Measurements from ENCODE around the gene CDCP2.
A peak's percentile ranks its signal among the peaks of the same experiment; 100 is the strongest.

Gene CDCP2

GRCh38 chr1:54152696-54153095 lies at the start of gene CDCP2:
CDCP2 (minus strand) TSS chr1:54153000; CDS start chr1:54152922, 78 bp downstream.
- Histone ChIP-seq H4K20me1 (no peaks in the 10 kb centered on the region), H3K36me3 (no peaks in the 10 kb centered on the region), H3K4me3 (no peak within 1 kb of the TSS), H3K27me3 (no peaks in the 10 kb centered on the region), H3K9ac (no peak within 1 kb of the TSS), H3K4me2 (no peak within 1 kb of the TSS), H3K9me3 (no peaks in the 10 kb centered on the region), H3K4me1 (peaks cover 7% of the 10 kb centered on the region), H3K27ac (no peak within 1 kb of the TSS)
- no peak for TF ChIP-seq Cebpa-rat (IDR thresholded peaks at IDR 0.05)

DNA sequence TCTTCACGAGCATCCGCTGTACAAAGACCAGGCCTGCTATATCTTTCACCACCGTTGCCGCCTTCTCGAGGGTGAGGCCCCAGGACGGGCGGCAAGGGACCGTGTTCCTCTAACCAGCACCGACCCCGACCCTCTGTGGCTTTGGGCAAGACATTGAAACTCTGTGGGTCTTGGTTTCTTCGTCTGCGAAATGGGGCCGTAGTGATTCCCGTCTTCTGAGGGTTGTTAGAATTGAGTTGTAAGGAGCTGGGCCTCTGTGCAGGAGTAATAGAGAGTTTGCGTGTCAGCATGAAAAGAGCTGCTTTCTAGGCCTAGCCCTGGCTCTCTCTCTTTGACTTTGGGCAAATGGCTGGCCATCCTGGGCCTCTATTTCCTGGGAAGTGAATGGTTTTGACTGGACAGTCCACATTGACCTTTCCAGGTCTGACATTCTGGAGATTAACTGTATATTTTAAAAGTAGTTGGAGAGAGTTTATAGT lies 47.8 kb upstream of the CDCP2 start:
- peak overlapping the region; percentile 85 for H3K27ac ChIP-seq
- peak overlapping the region; percentile 91 for H3K9ac ChIP-seq
- H3K4me2 ChIP-seq: peak overlapping the region; percentile 95
- no peaks in the 10 kb centered on the region for H3K9me3 ChIP-seq
- H3K27me3 ChIP-seq: no peaks in the 10 kb centered on the region
- no peak for TF ChIP-seq Cebpa-rat (IDR thresholded peaks at IDR 0.05)
- peaks cover 44% of the 10 kb centered on the region for H3K36me3 ChIP-seq
- peaks cover 42% of the 10 kb centered on the region for H4K20me1 ChIP-seq
- H3K4me1 ChIP-seq: peaks cover 33% of the 10 kb centered on the region
- peak overlapping the region; percentile 94 for H3K4me3 ChIP-seq

DNA sequence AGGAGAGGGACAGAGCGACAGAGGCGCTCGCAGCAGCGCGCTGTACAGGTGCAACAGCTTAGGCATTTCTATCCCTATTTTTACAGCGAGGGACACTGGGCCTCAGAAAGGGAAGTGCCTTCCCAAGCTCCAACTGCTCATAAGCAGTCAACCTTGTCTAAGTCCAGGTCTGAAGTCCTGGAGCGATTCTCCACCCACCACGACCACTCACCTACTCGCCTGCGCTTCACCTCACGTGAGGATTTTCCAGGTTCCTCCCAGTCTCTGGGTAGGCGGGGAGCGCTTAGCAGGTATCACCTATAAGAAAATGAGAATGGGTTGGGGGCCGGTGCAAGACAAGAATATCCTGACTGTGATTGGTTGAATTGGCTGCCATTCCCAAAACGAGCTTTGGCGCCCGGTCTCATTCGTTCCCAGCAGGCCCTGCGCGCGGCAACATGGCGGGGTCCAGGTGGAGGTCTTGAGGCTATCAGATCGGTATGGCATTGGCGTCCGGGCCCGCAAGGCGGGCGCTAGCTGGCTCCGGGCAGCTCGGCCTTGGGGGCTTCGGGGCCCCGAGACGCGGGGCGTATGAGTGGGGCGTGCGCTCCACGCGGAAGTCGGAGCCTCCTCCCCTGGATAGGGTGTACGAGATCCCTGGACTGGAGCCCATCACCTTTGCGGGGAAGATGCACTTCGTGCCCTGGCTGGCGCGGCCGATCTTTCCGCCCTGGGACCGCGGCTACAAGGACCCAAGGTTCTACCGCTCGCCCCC lies 47.1 kb upstream of the CDCP2 start, which contains the start of the genes CYB5RL and MRPL37:
CYB5RL (minus strand) TSS at position 266 of the 754 bp plus-strand sequence. CDS start 4,414 bp downstream, outside the sequence.
MRPL37 (plus strand) TSS at position 403 of the 754 bp plus-strand sequence; CDS start at position 480, 77 bp downstream.
- H3K4me2 ChIP-seq: peak within 1 kb of the TSS; percentile 95
- peaks cover 36% of the 10 kb centered on the region for H4K20me1 ChIP-seq
- H3K27me3 ChIP-seq: no peaks in the 10 kb centered on the region
- no peak for TF ChIP-seq Cebpa-rat (IDR thresholded peaks at IDR 0.05)
- H3K9me3 ChIP-seq: no peaks in the 10 kb centered on the region
- H3K9ac ChIP-seq: peak within 1 kb of the TSS; percentile 91
- H3K4me1 ChIP-seq: peaks cover 33% of the 10 kb centered on the region
- H3K4me3 ChIP-seq: peak within 1 kb of the TSS; percentile 94
- H3K27ac ChIP-seq: peak within 1 kb of the TSS; percentile 85
- peaks cover 44% of the 10 kb centered on the region for H3K36me3 ChIP-seq

DNA sequence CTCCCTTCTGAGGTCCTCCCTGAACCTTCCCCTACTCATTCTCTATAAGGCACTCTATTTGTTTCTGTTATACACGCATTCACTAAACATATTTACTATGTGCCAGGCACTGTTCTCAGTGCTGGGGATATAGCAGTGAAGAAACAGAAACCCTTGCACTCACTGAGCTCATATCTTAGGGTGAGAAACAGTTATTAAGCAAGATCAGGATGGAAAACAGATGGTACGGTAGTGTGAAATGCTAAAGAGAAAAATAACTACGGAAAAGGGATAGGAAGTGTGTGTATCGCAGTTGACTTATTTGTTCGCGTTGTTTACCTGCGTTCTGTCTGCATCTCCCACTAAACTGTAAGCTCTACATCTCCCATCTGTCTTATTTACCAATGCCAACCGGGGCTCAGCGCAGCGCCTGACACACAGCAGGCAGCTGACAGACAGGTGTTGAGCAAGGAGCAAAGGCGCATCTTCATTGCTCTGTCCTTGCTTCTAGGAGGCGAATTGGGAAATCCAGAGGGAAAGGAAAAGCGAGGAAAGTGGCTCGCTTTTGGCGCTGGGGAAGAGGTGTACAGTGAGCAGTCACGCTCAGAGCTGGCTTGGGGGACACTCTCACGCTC lies 46.5 kb upstream of the CDCP2 start:
- no peak for TF ChIP-seq Cebpa-rat (IDR thresholded peaks at IDR 0.05)
- Histone ChIP-seq H3K36me3 (peaks cover 44% of the 10 kb centered on the region), H3K9me3 (no peaks in the 10 kb centered on the region), H3K27me3 (no peaks in the 10 kb centered on the region), H3K4me3 (peak overlapping the region; percentile 94), H3K4me2 (peak overlapping the region; percentile 95), H3K9ac (peak overlapping the region; percentile 91), H3K27ac (peak overlapping the region; percentile 85), H4K20me1 (peaks cover 29% of the 10 kb centered on the region), H3K4me1 (peaks cover 33% of the 10 kb centered on the region)

DNA sequence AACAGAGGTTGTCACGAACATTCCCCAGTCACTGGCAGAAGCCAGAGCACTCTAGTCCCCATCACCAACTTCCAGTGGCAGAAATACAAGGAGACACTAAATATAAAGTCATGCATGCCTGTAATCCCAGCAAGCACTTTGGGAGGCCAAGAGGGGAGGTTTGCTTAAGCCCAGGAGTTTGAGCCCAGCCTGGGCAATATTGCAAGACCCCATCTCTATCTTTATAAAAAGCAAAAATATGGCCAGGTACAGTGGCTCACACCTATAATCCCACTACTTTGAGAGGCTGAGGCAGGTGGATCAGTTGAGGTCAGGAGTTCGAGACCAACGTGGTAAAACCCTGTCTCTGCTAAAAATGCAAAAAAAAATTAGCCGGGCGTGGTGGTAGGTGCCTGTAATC lies 40.7 kb upstream of the CDCP2 start:
- Histone ChIP-seq H3K4me1 (no peaks in the 10 kb centered on the region), H3K4me2 (no peak overlapping the region), H3K9me3 (no peaks in the 10 kb centered on the region), H4K20me1 (no peaks in the 10 kb centered on the region), H3K9ac (no peak overlapping the region), H3K27ac (no peak overlapping the region), H3K36me3 (peaks cover 76% of the 10 kb centered on the region), H3K4me3 (no peak overlapping the region), H3K27me3 (no peaks in the 10 kb centered on the region)
- no peak for TF ChIP-seq Cebpa-rat (IDR thresholded peaks at IDR 0.05)

DNA sequence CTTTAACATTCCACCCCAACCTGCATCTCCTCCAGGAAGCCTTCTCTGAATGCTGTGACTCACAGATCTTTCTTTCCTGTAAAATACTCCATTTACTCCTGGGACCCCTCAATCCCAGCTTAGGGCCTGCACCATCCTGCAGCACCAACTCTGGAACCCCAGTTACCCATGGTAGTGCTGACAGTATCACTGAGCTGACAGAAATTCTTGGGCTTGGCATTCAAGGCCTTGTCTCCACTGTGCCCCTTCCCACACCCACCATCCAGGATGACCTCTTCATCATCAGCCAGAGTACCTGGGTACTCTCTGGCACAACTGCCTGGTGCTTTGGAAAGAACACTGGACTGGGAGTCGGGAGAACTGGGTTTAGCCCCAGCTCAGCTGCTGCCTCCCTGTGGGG lies 38.7 kb upstream of the CDCP2 start:
- Histone ChIP-seq H3K4me3 (no peak overlapping the region), H3K4me1 (no peaks in the 10 kb centered on the region), H3K27me3 (no peaks in the 10 kb centered on the region), H3K9ac (no peak overlapping the region), H4K20me1 (no peaks in the 10 kb centered on the region), H3K9me3 (no peaks in the 10 kb centered on the region), H3K36me3 (peaks cover 95% of the 10 kb centered on the region), H3K4me2 (no peak overlapping the region), H3K27ac (no peak overlapping the region)
- TF ChIP-seq Cebpa-rat (IDR thresholded peaks at IDR 0.05): no peak

GRCh38 chr1:54190526-54190925 lies 37.7 kb upstream of the CDCP2 start:
- peaks cover 89% of the 10 kb centered on the region for H3K36me3 ChIP-seq
- no peak overlapping the region for H3K4me3 ChIP-seq
- no peaks in the 10 kb centered on the region for H3K9me3 ChIP-seq
- H3K4me1 ChIP-seq: no peaks in the 10 kb centered on the region
- TF ChIP-seq Cebpa-rat (IDR thresholded peaks at IDR 0.05): no peak
- H3K27ac ChIP-seq: no peak overlapping the region
- no peak overlapping the region for H3K4me2 ChIP-seq
- H3K9ac ChIP-seq: no peak overlapping the region
- H3K27me3 ChIP-seq: no peaks in the 10 kb centered on the region
- H4K20me1 ChIP-seq: no peaks in the 10 kb centered on the region

GRCh38 chr1:54188291-54188690 lies 35.5 kb upstream of the CDCP2 start:
- Histone ChIP-seq H3K27ac (no peak overlapping the region), H3K4me1 (no peaks in the 10 kb centered on the region), H3K4me3 (no peak overlapping the region), H4K20me1 (no peaks in the 10 kb centered on the region), H3K4me2 (no peak overlapping the region), H3K9me3 (no peaks in the 10 kb centered on the region), H3K27me3 (no peaks in the 10 kb centered on the region), H3K9ac (no peak overlapping the region), H3K36me3 (peaks cover 79% of the 10 kb centered on the region)
- TF ChIP-seq Cebpa-rat (IDR thresholded peaks at IDR 0.05): no peak

DNA sequence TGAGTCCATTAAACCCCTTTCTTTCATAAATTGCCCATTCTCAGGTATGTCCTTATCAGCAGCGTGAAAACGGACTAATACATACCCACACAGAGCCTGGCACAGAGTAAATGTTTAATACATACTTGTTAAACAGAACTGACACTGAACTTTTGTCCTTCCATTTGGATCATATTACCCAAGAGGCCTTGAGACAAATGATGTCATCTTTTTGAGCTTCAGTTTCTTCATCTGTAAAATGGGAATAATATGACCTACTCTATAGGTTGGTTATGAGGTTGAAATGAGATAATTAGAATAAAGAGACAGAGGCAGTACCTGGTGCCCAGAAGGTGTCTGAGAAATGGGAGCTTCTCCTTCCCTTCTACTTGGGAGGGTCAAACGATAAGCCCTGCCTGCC lies 33.3 kb upstream of the CDCP2 start:
- H3K36me3 ChIP-seq: peaks cover 75% of the 10 kb centered on the region
- no peak overlapping the region for H3K9ac ChIP-seq
- no peak overlapping the region for H3K27ac ChIP-seq
- H3K4me2 ChIP-seq: no peak overlapping the region
- no peaks in the 10 kb centered on the region for H3K4me1 ChIP-seq
- no peak for TF ChIP-seq Cebpa-rat (IDR thresholded peaks at IDR 0.05)
- H4K20me1 ChIP-seq: no peaks in the 10 kb centered on the region
- H3K9me3 ChIP-seq: no peaks in the 10 kb centered on the region
- no peaks in the 10 kb centered on the region for H3K27me3 ChIP-seq
- no peak overlapping the region for H3K4me3 ChIP-seq
